Glomerular visceral epithelial cell (primary cell): ENCODE data around the gene TPSG1.
"Not testable (repeated sequence)": the region's sequence is repeated elsewhere in the genome, so short reads cannot be mapped to it uniquely, and the experiment has no call there.

ENCODE experiments used
- DNase-seq: peaks from one replicate; pipeline ENCODE4 v3.0.0-alpha.2; 2016; ENCODE audit errors: extremely low spot score

Gene TPSG1

GRCh38 chr16:1195393-1195666 lies 29.7 kb downstream of the TPSG1 start:
- DNase-seq: no peak

- DNase-seq: no peak
Observed at GRCh38 chr16:1194665-1195392, 30.2 kb downstream of the TPSG1 start.

GRCh38 chr16:1193825-1194581 lies 31.1 kb downstream of the TPSG1 start:
- DNase-seq: no peak

GRCh38 chr16:1193143-1193824 lies 31.8 kb downstream of the TPSG1 start:
- no peak for DNase-seq

- DNase-seq: no peak
Observed at GRCh38 chr16:1192384-1193073, 32.5 kb downstream of the TPSG1 start.

- DNase-seq: not testable (repeated sequence)
Observed at GRCh38 chr16:1190789-1191188, 34.3 kb downstream of the TPSG1 start.

- DNase-seq: no peak
Observed at GRCh38 chr16:1189455-1189854, 35.6 kb downstream of the TPSG1 start.

- DNase-seq: peak; percentile 48
Observed at GRCh38 chr16:1188432-1189189, 36.5 kb downstream of the TPSG1 start.

GRCh38 chr16:1185460-1186207 lies 39.4 kb downstream of the TPSG1 start:
- DNase-seq: not testable (repeated sequence)

GRCh38 chr16:1184980-1185379 lies 40.1 kb downstream of the TPSG1 start:
- DNase-seq: no peak

- no peak for DNase-seq
Observed at GRCh38 chr16:1184156-1184868, 40.8 kb downstream of the TPSG1 start.

GRCh38 chr16:1182950-1183907 lies 41.8 kb downstream of the TPSG1 start:
- DNase-seq: peak; percentile 75

GRCh38 chr16:1182316-1182671 lies 42.8 kb downstream of the TPSG1 start:
- peak; percentile 92 for DNase-seq

GRCh38 chr16:1181404-1182315 lies 43.4 kb downstream of the TPSG1 start:
- no peak for DNase-seq

- DNase-seq: no peak
Observed at GRCh38 chr16:1180549-1181403, 44.3 kb downstream of the TPSG1 start.

GRCh38 chr16:1178295-1178910 lies 46.7 kb downstream of the TPSG1 start:
- no peak for DNase-seq

- no peak for DNase-seq
Observed at GRCh38 chr16:1177750-1178149, 47.3 kb downstream of the TPSG1 start.
